LNCaP clone FGC (cell line): ENCODE data around the gene TMEM30B.
"Not testable (repeated sequence)": the region's sequence is repeated elsewhere in the genome, so short reads cannot be mapped to it uniquely, and the experiment has no call there.

Source experiments
- DNase-seq: peaks from one replicate; pipeline ENCODE4 v3.0.0-alpha.2; 2011; ENCODE audit warnings: low read depth
- H3K4me3 ChIP-seq: 2 replicates; pipeline ENCODE4 v1.5.1; 2011; ENCODE audit warnings: mild to moderate bottlenecking, low read depth, low read length, control low read depth
- TF ChIP-seq, protein P1 (sequence below): IDR thresholded peaks from 2 replicates; pipeline ENCODE4 v1.5.1; 2012; ENCODE audit warnings: mild to moderate bottlenecking; ENCODE audit not compliant: control insufficient read depth, insufficient read depth; ENCODE audit errors: extremely low read depth

TMEM30B gene

DNA sequence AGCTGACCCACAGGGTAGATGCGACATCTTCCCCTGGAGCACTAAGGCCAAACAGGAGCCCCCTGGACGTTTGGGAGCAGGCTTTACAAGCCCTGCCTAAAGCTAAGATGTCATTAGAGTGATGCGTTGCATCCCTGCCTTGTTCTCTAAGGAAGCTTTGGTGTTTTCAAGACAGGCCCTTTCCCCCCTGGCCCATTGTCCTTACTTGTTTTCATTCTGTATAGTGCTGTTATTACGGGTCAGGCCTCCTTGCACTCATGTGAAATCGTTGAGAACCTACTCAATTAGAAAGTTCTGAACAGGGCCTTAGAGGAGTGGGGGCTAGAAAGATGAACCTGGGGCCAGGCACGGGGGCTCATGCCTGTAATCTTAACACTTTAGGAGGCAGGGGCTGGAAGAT, 38.6 kb upstream of the TMEM30B start:
- DNase-seq, result no peak
- TF ChIP-seq, protein P1, sequence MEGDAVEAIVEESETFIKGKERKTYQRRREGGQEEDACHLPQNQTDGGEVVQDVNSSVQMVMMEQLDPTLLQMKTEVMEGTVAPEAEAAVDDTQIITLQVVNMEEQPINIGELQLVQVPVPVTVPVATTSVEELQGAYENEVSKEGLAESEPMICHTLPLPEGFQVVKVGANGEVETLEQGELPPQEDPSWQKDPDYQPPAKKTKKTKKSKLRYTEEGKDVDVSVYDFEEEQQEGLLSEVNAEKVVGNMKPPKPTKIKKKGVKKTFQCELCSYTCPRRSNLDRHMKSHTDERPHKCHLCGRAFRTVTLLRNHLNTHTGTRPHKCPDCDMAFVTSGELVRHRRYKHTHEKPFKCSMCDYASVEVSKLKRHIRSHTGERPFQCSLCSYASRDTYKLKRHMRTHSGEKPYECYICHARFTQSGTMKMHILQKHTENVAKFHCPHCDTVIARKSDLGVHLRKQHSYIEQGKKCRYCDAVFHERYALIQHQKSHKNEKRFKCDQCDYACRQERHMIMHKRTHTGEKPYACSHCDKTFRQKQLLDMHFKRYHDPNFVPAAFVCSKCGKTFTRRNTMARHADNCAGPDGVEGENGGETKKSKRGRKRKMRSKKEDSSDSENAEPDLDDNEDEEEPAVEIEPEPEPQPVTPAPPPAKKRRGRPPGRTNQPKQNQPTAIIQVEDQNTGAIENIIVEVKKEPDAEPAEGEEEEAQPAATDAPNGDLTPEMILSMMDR, result no peak
- H3K4me3 ChIP-seq, result no peak overlapping the region

DNA sequence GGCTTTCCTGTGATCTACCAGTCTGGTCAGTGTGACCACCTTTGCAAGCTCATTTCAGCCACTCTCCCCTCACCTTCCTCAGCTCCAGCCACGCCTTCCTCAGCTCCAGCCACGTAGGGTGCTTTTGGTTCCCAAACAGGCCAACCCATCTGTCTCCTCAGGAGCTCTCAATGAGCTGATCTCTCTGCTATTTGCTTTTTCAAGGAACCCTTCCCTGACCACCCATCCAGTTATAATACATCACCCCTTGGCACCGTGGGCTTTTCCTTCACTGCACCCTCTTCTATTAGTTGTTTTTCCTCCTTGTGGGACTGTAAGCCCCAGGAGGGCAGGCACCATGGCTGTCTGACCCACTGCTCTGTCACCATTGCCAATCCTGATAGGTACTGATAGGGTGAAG, 37.9 kb upstream of the TMEM30B start:
- TF ChIP-seq, protein P1, result no peak
- DNase-seq, result no peak
- H3K4me3 ChIP-seq, result no peak overlapping the region

DNA sequence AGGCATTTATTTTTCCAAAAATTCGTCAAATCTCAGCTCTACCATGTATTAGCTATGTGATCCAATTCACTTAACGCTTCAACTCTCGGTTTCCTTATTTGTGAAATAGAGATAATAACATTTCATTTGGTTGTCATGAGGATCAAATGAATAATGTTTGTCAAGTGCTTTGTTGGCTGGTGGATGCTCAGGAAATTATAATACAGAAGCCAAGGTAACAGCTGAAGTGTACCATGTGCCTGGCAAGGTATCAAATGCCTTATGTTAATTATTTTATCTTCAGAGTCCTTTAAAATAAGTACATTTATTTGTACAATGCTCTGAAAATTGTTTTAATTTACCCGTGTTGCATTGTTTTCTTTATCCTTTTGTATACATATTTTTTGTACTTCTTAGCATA, 34.2 kb upstream of the TMEM30B start:
- no peak for DNase-seq
- H3K4me3 ChIP-seq, result no peak overlapping the region
- TF ChIP-seq, protein P1, result no peak

DNA sequence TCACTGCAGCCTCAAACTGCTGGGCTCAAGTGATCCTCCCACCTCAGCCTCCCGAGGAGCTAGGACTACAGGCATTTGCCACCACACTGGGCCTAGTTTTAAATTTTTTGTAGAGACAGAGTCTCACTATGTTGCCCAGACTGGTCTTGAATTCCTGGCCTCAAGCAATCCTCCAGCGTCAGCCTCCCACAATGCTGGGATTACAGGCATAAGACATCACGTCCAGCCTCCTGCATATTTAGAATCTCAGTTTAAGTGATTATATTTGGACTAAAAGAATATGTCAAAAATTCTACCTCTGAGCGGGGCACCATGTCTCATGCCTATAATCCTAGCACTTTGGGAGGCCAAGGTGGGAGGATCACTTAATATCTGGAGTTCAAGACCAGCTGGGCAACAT, 27.6 kb upstream of the TMEM30B start:
- not testable (repeated sequence) for DNase-seq, H3K4me3 ChIP-seq

DNA sequence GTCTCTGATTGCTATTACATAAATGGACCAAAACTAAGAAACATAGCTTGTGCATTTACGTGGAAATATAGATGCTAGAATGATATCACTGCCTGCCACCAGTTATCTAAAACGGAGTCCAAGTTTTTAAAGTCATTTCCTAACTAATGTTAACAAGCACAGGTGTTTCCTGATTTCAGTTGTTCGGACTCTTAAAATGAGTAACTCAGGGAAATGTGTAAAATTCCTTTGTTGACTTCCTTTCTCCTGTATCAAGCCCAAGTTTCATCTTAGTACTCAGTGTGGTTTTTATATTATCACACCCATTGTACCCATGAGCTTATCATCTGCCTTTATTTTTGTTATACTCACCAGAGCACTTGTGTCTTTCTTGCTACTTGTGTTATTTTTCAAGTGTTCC, 27.1 kb upstream of the TMEM30B start:
- no peak for DNase-seq
- H3K4me3 ChIP-seq, result no peak overlapping the region
- TF ChIP-seq, protein P1, result no peak

DNA sequence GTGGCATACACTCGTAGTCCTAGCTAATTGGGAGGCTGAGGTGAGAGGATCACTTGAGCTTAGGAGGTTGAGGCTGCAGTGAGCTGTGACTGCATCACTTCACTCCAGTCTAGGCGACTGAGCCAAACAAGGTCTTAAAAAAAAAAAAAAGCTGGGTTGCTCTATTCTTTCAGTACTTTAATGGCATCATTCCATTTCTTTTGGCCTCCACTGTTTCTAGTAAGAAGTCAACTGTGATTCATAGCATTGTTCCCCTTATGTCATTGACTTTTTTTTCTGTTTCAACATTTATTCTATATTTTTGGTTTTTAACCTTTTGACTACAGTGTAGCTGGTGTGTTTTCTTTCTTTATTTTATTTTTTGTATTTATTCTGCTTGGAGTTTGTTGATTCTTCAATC, 23.6 kb upstream of the TMEM30B start:
- DNase-seq, result no peak
- H3K4me3 ChIP-seq, result no peak overlapping the region
- TF ChIP-seq, protein P1, result no peak

DNA sequence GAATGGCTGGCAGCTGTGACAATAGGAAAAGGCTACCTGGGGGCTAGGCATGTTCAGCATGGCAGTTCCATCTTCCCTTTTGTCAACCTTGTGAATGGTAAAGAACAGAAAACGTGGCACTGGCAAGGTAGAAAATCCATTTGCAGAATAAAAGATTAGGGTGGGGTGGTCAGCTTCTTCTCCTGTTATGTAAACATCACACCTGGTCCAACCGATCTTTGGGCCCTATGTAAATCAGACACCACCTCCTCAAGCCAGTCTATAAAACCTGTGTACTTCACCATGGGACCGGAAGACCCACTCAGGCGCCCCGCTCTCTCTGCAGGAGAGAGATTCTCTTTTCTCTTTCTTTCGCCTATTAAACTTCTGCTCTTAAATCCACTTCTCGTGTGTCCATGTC, 19.6 kb upstream of the TMEM30B start:
- DNase-seq, result no peak
- no peak overlapping the region for H3K4me3 ChIP-seq
- TF ChIP-seq, protein P1, result no peak

DNA sequence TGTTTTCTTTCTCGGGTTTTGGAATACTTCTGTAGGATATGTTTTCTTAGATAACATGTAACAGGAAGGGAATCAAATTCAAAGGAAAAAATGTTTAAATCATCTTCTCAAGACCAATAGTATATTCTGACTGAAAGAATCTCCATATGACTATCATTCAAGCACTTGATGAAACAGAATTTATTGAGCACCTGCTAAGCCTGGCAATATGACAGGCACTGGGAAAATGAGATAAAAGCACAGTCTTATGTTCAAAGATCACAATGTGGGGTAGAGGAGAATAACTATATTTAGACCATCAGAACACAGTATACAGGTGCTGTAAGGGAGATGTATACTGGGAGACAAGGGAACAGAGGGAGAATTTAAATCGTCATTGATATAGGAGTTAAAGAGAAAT, 19.1 kb upstream of the TMEM30B start:
- H3K4me3 ChIP-seq, result no peak overlapping the region
- DNase-seq, result no peak
- TF ChIP-seq, protein P1, result no peak
